H1 (cell line): ENCODE results near the gene ASB13.

Experiments used
- EZH2 ChIP-seq: fragments of 200-600 bp; sonication (generic); IDR thresholded peaks from 2 replicates; pipeline ENCODE4 v1.7.1; 2012; ENCODE audit warnings: low read depth, mild to moderate bottlenecking, moderate library complexity, low read length, inconsistent platforms; ENCODE audit not compliant: severe bottlenecking
- MAFK ChIP-seq: IDR thresholded peaks from 2 replicates; pipeline ENCODE4 v1.6.1; 2012; ENCODE audit warnings: low read depth, mild to moderate bottlenecking, improper control_type of control experiment, low read length
- TF ChIP-seq, protein P1 (sequence below), 3 experiments: IDR thresholded peaks; 1 replicate in 2 of 3; 2 replicates in 1 of 3; pipeline versions ENCODE4 v1.5.1 to v1.6.1; 2011; ENCODE audit warnings: low read length in 3 of 3, mild to moderate bottlenecking in 3 of 3, inconsistent platforms in 2 of 3, low read depth in 1 of 3, moderate library complexity in 1 of 3; ENCODE audit not compliant: insufficient read depth in 1 of 3; ENCODE audit errors: control extremely low read depth in 1 of 3

DNA sequence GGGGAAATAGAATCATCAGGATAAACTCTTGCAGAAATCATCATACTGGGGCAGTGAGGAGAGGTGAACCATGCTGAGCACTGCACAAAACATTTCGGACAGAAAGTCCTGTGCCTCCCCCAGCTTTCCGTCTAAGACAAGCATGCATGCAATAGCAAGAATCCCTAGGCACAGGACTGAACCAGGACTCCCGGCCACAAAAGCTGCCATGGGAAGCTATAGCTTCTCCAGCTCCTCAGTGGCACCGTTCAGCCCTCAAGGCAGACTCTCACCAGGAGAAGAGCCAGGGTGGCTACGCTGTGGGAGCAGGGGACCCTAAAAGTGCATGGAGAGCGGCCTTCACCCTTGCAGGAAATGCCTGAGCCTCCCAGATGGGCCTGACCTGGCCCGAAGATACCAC is 70.8 kb downstream of the ASB13 start:
- TF ChIP-seq MAFK (no peak), EZH2 (no peak)
- TF ChIP-seq, protein P1, sequence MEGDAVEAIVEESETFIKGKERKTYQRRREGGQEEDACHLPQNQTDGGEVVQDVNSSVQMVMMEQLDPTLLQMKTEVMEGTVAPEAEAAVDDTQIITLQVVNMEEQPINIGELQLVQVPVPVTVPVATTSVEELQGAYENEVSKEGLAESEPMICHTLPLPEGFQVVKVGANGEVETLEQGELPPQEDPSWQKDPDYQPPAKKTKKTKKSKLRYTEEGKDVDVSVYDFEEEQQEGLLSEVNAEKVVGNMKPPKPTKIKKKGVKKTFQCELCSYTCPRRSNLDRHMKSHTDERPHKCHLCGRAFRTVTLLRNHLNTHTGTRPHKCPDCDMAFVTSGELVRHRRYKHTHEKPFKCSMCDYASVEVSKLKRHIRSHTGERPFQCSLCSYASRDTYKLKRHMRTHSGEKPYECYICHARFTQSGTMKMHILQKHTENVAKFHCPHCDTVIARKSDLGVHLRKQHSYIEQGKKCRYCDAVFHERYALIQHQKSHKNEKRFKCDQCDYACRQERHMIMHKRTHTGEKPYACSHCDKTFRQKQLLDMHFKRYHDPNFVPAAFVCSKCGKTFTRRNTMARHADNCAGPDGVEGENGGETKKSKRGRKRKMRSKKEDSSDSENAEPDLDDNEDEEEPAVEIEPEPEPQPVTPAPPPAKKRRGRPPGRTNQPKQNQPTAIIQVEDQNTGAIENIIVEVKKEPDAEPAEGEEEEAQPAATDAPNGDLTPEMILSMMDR (IDR thresholded peaks at IDR 0.05; ENCODE audit: control extremely low read depth in 1 of 3, insufficient read depth in 1 of 3, low read depth in 1 of 3, low read length in 3 of 3), result no peak
